IMR-90 (cell line): ENCODE measurements around the gene LRP5. TPM values are rescaled to one million over a fixed set of nuclear protein-coding genes. Genes with fewer than 3 reads are reported as not detected.

Experiments
- ATAC-seq: fragments of 200-7000 bp; cut with Tn5 transposase; 2 replicates; pipeline ENCODE4 v1.9.1; 2020; ENCODE audit warnings: low read depth, mild to moderate bottlenecking, moderate library complexity
- BruUV-seq: library from RNA; stranded (reverse); fragments of 400-500 nt; replicated peaks from 2 replicates; lab custom pipeline; 2021; lab: Mats Ljungman, UMichigan
- CTCF ChIA-PET: fragments of 300-600 bp; formaldehyde crosslinking; extraction: SDS; loops from one replicate; lab custom pipeline; 2021; ENCODE audit warnings: antibody characterized with exemption; lab: Yijun Ruan, JAX
- POLR2A ChIA-PET: fragments of 300-600 bp; sonication (Branson Sonifier 250); formaldehyde crosslinking; loops from one replicate; lab custom pipeline; 2022; ENCODE audit warnings: antibody characterized with exemption; ENCODE audit not compliant: unreplicated experiment; lab: Charles Lee
- DNase-seq: peaks from one replicate; pipeline ENCODE4 v3.0.0; 2013
- H2AFZ ChIP-seq: replicated peaks from 2 replicates; pipeline ENCODE3; 2013; ENCODE audit warnings: low read length, mild to moderate bottlenecking; ENCODE audit not compliant: poor library complexity
- H2AK5ac ChIP-seq: 2 replicates; pipeline ENCODE4 v1.6.1; 2013; ENCODE audit warnings: low read depth, low read length, inconsistent platforms
- H2AK9ac ChIP-seq: replicated peaks from 2 replicates; pipeline ENCODE3; 2013; ENCODE audit warnings: mild to moderate bottlenecking, low read depth, low read length, moderate library complexity; ENCODE audit not compliant: poor library complexity
- H2BK120ac ChIP-seq: 2 replicates; pipeline ENCODE4 v1.6.1; 2013; ENCODE audit warnings: low read depth, low read length, inconsistent platforms
- H2BK15ac ChIP-seq: 3 replicates; pipeline ENCODE4 v1.6.1; 2013; ENCODE audit warnings: low read depth, low read length, inconsistent platforms
- H2BK20ac ChIP-seq: 2 replicates; pipeline ENCODE4 v1.6.1; 2013; ENCODE audit warnings: low read depth, mild to moderate bottlenecking, inconsistent platforms, low read length, moderate library complexity
- H2BK5ac ChIP-seq: 2 replicates; pipeline ENCODE4 v1.6.1; 2013; ENCODE audit warnings: mild to moderate bottlenecking, low read depth, low read length, inconsistent platforms; ENCODE audit not compliant: poor library complexity, severe bottlenecking
- H3K14ac ChIP-seq: replicated peaks from 2 replicates; pipeline ENCODE4 v1.6.1; 2013; ENCODE audit warnings: low read depth, low read length, inconsistent platforms
- H3K18ac ChIP-seq: 2 replicates; pipeline ENCODE4 v1.6.1; 2013; ENCODE audit warnings: low read depth, low read length, control low read depth
- H3K23ac ChIP-seq: 2 replicates; pipeline ENCODE4 v1.6.1; 2013; ENCODE audit warnings: low read depth, low read length, inconsistent platforms
- H3K27ac ChIP-seq: 2 replicates; pipeline ENCODE4 v1.5.1; 2013; ENCODE audit warnings: mild to moderate bottlenecking, control low read depth, low read length; ENCODE audit not compliant: insufficient read depth
- H3K27me3 ChIP-seq: 2 replicates; pipeline ENCODE4 v1.6.1; 2013; ENCODE audit warnings: low read length; ENCODE audit not compliant: control insufficient read depth, insufficient read depth
- H3K36me3 ChIP-seq: 2 replicates; pipeline ENCODE4 v1.6.1; 2013; ENCODE audit warnings: low read length, mixed read lengths; ENCODE audit not compliant: control insufficient read depth, insufficient read depth
- H3K4ac ChIP-seq: 2 replicates; pipeline ENCODE4 v1.6.1; 2013; ENCODE audit warnings: low read depth, low read length, inconsistent platforms
- H3K4me1 ChIP-seq: 2 replicates; pipeline ENCODE4 v1.6.1; 2013; ENCODE audit warnings: low read length, mixed read lengths; ENCODE audit not compliant: control insufficient read depth, insufficient read depth
- H3K4me2 ChIP-seq: 2 replicates; pipeline ENCODE4 v1.6.1; 2013; ENCODE audit warnings: low read depth, mild to moderate bottlenecking, control low read depth, low read length, moderate library complexity
- H3K4me3 ChIP-seq: 2 replicates; pipeline ENCODE4 v1.5.1; 2013; ENCODE audit warnings: low read depth, mild to moderate bottlenecking, control low read depth, low read length, moderate library complexity; ENCODE audit not compliant: insufficient read depth
- H3K56ac ChIP-seq: 2 replicates; pipeline ENCODE4 v1.6.1; 2013; ENCODE audit warnings: low read length, inconsistent platforms; ENCODE audit not compliant: insufficient read depth; ENCODE audit errors: extremely low read depth
- H3K79me1 ChIP-seq, 2 experiments: 2 replicates each; pipeline ENCODE4 v1.6.1; 2013; ENCODE audit warnings: low read length in 2 of 2, inconsistent platforms in 1 of 2, low read depth in 1 of 2
- H3K9ac ChIP-seq: 2 replicates; pipeline ENCODE4 v1.6.1; 2013; ENCODE audit warnings: low read depth, low read length, control low read depth
- H3K9me1 ChIP-seq: 2 replicates; pipeline ENCODE4 v1.6.1; 2013; ENCODE audit warnings: low read length, inconsistent platforms; ENCODE audit not compliant: insufficient read depth
- H3K9me3 ChIP-seq: 2 replicates; pipeline ENCODE4 v1.6.1; 2013; ENCODE audit warnings: low read length; ENCODE audit not compliant: control insufficient read depth, insufficient read depth
- H4K20me1 ChIP-seq: 2 replicates; pipeline ENCODE4 v1.6.1; 2013; ENCODE audit warnings: low read length, inconsistent platforms; ENCODE audit not compliant: insufficient read depth
- H4K5ac ChIP-seq: 2 replicates; pipeline ENCODE4 v1.6.1; 2013; ENCODE audit warnings: mild to moderate bottlenecking, low read depth, low read length, control low read depth
- H4K8ac ChIP-seq, 2 experiments: 2 replicates each; pipeline ENCODE4 v1.6.1; 2013; ENCODE audit warnings: low read depth in 2 of 2, low read length in 2 of 2, control low read depth in 1 of 2, inconsistent platforms in 1 of 2
- H4K91ac ChIP-seq: 2 replicates; pipeline ENCODE4 v1.6.1; 2013; ENCODE audit warnings: low read depth, low read length, inconsistent platforms; ENCODE audit not compliant: insufficient read depth
- BHLHE40 ChIP-seq: fragments of 150-350 bp; IDR thresholded peaks from 2 replicates; pipeline ENCODE4 v1.6.1; 2016; ENCODE audit warnings: mild to moderate bottlenecking, low read depth, low read length
- CEBPB ChIP-seq: IDR thresholded peaks from 2 replicates; pipeline ENCODE4 v1.6.1; 2012; ENCODE audit warnings: low read depth, low read length, improper control_type of control experiment
- CHD1 ChIP-seq: IDR thresholded peaks from 2 replicates; pipeline ENCODE4 v1.6.1; 2012; ENCODE audit warnings: low read depth, low read length, improper control_type of control experiment
- ELK1 ChIP-seq: fragments of 150-350 bp; IDR thresholded peaks from 2 replicates; pipeline ENCODE4 v1.6.1; 2016; ENCODE audit warnings: low read depth, mild to moderate bottlenecking, low read length, moderate library complexity, borderline replicate concordance
- FOS ChIP-seq: fragments of 150-350 bp; IDR thresholded peaks from 2 replicates; pipeline ENCODE4 v1.6.1; 2016; ENCODE audit warnings: low read depth, low read length
- MAFK ChIP-seq: IDR thresholded peaks from 2 replicates; pipeline ENCODE4 v1.6.1; 2012; ENCODE audit warnings: low read depth, low read length, improper control_type of control experiment
- MAZ ChIP-seq: IDR thresholded peaks from 2 replicates; pipeline ENCODE4 v1.6.1; 2012; ENCODE audit warnings: low read depth, mild to moderate bottlenecking, low read length, improper control_type of control experiment, moderate library complexity, borderline replicate concordance
- MXI1 ChIP-seq: IDR thresholded peaks from 2 replicates; pipeline ENCODE4 v1.6.1; 2012; ENCODE audit warnings: low read depth, mild to moderate bottlenecking, low read length, moderate library complexity, borderline replicate concordance
- NFE2L2 ChIP-seq: fragments of 150-350 bp; IDR thresholded peaks from 2 replicates; pipeline ENCODE4 v1.6.1; 2016; ENCODE audit warnings: low read depth, mild to moderate bottlenecking, low read length
- POLR2A ChIP-seq: IDR thresholded peaks from 2 replicates; pipeline ENCODE4 v1.6.1; 2012; ENCODE audit warnings: mild to moderate bottlenecking, low read depth, low read length
- RAD21 ChIP-seq: IDR thresholded peaks from 2 replicates; pipeline ENCODE4 v1.6.1; 2012; ENCODE audit warnings: low read length, improper control_type of control experiment
- RCOR1 ChIP-seq: IDR thresholded peaks from 2 replicates; pipeline ENCODE4 v1.6.1; 2012; ENCODE audit warnings: mild to moderate bottlenecking, low read length, improper control_type of control experiment; ENCODE audit not compliant: insufficient replicate concordance
- RFX5 ChIP-seq: IDR thresholded peaks from 2 replicates; pipeline ENCODE4 v1.8.0; 2012; ENCODE audit warnings: low read depth, mild to moderate bottlenecking, low read length, moderate library complexity
- SMC3 ChIP-seq: fragments of 150-350 bp; IDR thresholded peaks from 2 replicates; pipeline ENCODE4 v1.6.1; 2016; ENCODE audit warnings: low read depth, mild to moderate bottlenecking, antibody characterized with exemption, low read length, moderate library complexity
- USF2 ChIP-seq: fragments of 150-350 bp; IDR thresholded peaks from 2 replicates; pipeline ENCODE4 v1.6.1; 2017; ENCODE audit warnings: mild to moderate bottlenecking, antibody characterized with exemption, low read length, low read depth
- WGBS, 2 experiments: methylation state at CpG; one replicate each; pipeline versions ENCODE4 v1.1.5 to v1.1.7; 2013; ENCODE audit warnings: missing lambda C conversion rate in 2 of 2; ENCODE audit not compliant: insufficient read length in 1 of 2; ENCODE audit errors: extremely low coverage in 2 of 2; 5-methylcytosine and 5-hydroxymethylcytosine counted together
- dilution Hi-C: fragments of 300-500 bp; cut with HindIII; formaldehyde crosslinking; loops from one replicate; pipeline ENCODE4 v1.14.3; 2018; ENCODE audit warnings: low sequenced_read_pairs; ENCODE audit not compliant: unreplicated experiment
- in situ Hi-C: fragments of 300-500 bp; cut with MboI; formaldehyde crosslinking; loops from 3 replicates; pipeline ENCODE4 v1.14.3; 2019; ENCODE audit warnings: low sequenced_read_pairs, inconsistent platforms, mixed read lengths
- intact Hi-C: fragments of 100-400 bp; cut with micrococcal nuclease; formaldehyde crosslinking; loops from 2 replicates; pipeline ENCODE4 v1.10.0; 2022
- polyA plus RNA-seq, 3 experiments: library from polyadenylated mRNA; depleted of rRNA; stranded (reverse); fragments of >200 nt; gene quantifications; 2 replicates each; pipeline ENCODE4 v1.2.3, GENCODE V29; 2012; ENCODE audit warnings: low replicate concordance in 1 of 3
- total RNA-seq: library from RNA; depleted of rRNA; stranded (reverse); fragments of >200 nt; gene quantifications from 2 replicates; pipeline ENCODE4 v1.2.3, GENCODE V29; 2012
- TF ChIP-seq, protein P1 (sequence below): conservative IDR thresholded peaks from 2 replicates; pipeline ENCODE4 v1.5.1; 2012; ENCODE audit warnings: mild to moderate bottlenecking, low read depth, low read length, improper control_type of control experiment

LRP5 gene
- total and polyA plus RNA-seq, 2 of the 4 experiments (the other 2 are of a cell fraction), result 10.4 to 15.0 TPM

DNA sequence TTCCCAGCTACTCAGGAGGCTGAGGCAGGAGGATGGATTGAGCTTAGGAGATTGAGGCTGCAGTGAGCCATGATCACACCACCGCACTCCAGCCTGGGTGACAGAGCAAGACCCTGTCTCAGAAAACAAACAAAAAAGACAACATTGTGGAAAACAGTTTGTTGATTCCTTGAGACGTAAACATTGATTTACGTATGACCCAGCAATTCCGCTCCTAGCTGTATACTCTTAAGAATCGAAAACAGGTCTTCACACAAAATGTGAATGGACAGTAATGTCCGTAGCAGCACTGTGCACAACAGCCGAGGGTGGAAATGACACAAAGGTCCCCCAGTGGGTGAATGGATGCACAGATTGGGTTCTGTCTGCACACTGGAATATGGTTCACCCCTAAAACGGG, 49.3 kb downstream of the LRP5 start:
- Histone ChIP-seq H4K20me1 (no peaks in the 10 kb centered on the region; the same call in 1 of the 2 replicates), H3K4me3 (no peak overlapping the region), H4K5ac (no peak overlapping the region), H3K9me1 (no peaks in the 10 kb centered on the region), H3K9me3 (peaks cover 3% of the 10 kb centered on the region; the same call in 1 of the 2 replicates), H3K27ac (no peak overlapping the region), H2BK5ac (no peak overlapping the region), H3K23ac (no peak overlapping the region), H3K18ac (no peak overlapping the region), H3K4me2 (no peak overlapping the region), H4K91ac (no peak overlapping the region), H2AFZ (no peak overlapping the region), H2BK15ac (no peak overlapping the region), H2BK20ac (no peak overlapping the region), H2AK5ac (no peak overlapping the region), H3K14ac (no peak overlapping the region), H3K9ac (no peak overlapping the region), H3K36me3 (peaks cover 34% of the 10 kb centered on the region), H2AK9ac (no peak overlapping the region), H3K79me1 (peaks cover 0 to 12% of the 10 kb centered on the region in 2 experiments; a peak in 1 of 4 replicates), H4K8ac (no peak overlapping the region), H3K56ac (no peak overlapping the region), H2BK120ac (no peak overlapping the region), H3K27me3 (no peaks in the 10 kb centered on the region), H3K4ac (no peak overlapping the region), H3K4me1 (no peaks in the 10 kb centered on the region)
- TF ChIP-seq NFE2L2 (no peak), MAZ (no peak), BHLHE40 (no peak), USF2 (no peak), POLR2A (no peak), SMC3 (no peak), MAFK (no peak), RFX5 (no peak), FOS (no peak), CEBPB (no peak), MXI1 (no peak), RAD21 (no peak), RCOR1 (no peak), ELK1 (no peak), CHD1 (no peak)
- TF ChIP-seq, protein P1, sequence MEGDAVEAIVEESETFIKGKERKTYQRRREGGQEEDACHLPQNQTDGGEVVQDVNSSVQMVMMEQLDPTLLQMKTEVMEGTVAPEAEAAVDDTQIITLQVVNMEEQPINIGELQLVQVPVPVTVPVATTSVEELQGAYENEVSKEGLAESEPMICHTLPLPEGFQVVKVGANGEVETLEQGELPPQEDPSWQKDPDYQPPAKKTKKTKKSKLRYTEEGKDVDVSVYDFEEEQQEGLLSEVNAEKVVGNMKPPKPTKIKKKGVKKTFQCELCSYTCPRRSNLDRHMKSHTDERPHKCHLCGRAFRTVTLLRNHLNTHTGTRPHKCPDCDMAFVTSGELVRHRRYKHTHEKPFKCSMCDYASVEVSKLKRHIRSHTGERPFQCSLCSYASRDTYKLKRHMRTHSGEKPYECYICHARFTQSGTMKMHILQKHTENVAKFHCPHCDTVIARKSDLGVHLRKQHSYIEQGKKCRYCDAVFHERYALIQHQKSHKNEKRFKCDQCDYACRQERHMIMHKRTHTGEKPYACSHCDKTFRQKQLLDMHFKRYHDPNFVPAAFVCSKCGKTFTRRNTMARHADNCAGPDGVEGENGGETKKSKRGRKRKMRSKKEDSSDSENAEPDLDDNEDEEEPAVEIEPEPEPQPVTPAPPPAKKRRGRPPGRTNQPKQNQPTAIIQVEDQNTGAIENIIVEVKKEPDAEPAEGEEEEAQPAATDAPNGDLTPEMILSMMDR, result no peak
- in situ Hi-C loops (no loop called here), dilution Hi-C loops (no loop called here), intact Hi-C loops (no loop called here)
- 96% methylated on average over 7 of the region's 8 CpGs; no CpG with 5 or more reads in 1 of the 2 experiments for WGBS, 2 experiments
- ATAC-seq (no peak), DNase-seq (no peak)
- CTCF ChIA-PET, result no interaction called here
- POLR2A ChIA-PET, result no interaction called here
- no TSS peak for BruUV-seq
